CD8-positive, alpha-beta memory T cell (primary cell): ENCODE data around the gene AQP11. TPM values are rescaled to one million over a fixed set of nuclear protein-coding genes. Genes with fewer than 3 reads are reported as not detected.
"Not testable (repeated sequence)": the region's sequence is repeated elsewhere in the genome, so short reads cannot be mapped to it uniquely, and the experiment has no call there.

ENCODE experiments used
- CTCF ChIA-PET: fragments of 350-600 bp; sonication (Branson Sonifier 250); formaldehyde crosslinking; loops from one replicate; lab custom pipeline; 2021; ENCODE audit warnings: antibody characterized with exemption; lab: Charles Lee
- POLR2A ChIA-PET: fragments of 350-600 bp; sonication (Branson Sonifier 250); formaldehyde crosslinking; loops from one replicate; lab custom pipeline; 2021; ENCODE audit warnings: antibody characterized with exemption; lab: Charles Lee
- DNase-seq, 5 donors: peaks; one replicate each; pipeline versions ENCODE4 v3.0.0 to v3.0.0-alpha.2; 2020 to 2022; ENCODE audit warnings: mixed read lengths in 1 of 5
- H3K27ac ChIP-seq: one replicate; pipeline ENCODE4 v1.7.0; 2013; ENCODE audit warnings: low read depth, mild to moderate bottlenecking, low read length, moderate library complexity
- H3K27me3 ChIP-seq: 2 replicates; pipeline ENCODE4 v1.7.0; 2013; ENCODE audit warnings: low read length, mild to moderate bottlenecking; ENCODE audit not compliant: insufficient read depth, poor library complexity, severe bottlenecking
- H3K36me3 ChIP-seq: 2 replicates; pipeline ENCODE4 v1.7.0; 2013; ENCODE audit warnings: mild to moderate bottlenecking, low read length, moderate library complexity; ENCODE audit not compliant: insufficient read depth
- H3K4me1 ChIP-seq: 2 replicates; pipeline ENCODE4 v1.7.0; 2013; ENCODE audit warnings: mild to moderate bottlenecking, low read length, moderate library complexity; ENCODE audit not compliant: insufficient read depth
- H3K4me3 ChIP-seq: 2 replicates; pipeline ENCODE4 v1.7.0; 2013; ENCODE audit warnings: mild to moderate bottlenecking, low read length
- H3K9me3 ChIP-seq: 2 replicates; pipeline ENCODE4 v1.7.0; 2013; ENCODE audit warnings: mild to moderate bottlenecking, low read length
- H3K27ac Mint-ChIP-seq, 8 donors: one replicate each; pipeline ENCODE4 v1.8.0; 2020 to 2021; ENCODE audit warnings: mixed read lengths in 8 of 8, mild to moderate bottlenecking in 6 of 8, inconsistent platforms in 3 of 8, moderate library complexity in 3 of 8
- H3K27me3 Mint-ChIP-seq, 2 donors: one replicate each; pipeline ENCODE4 v1.8.0; 2020 to 2021; ENCODE audit warnings: mixed read lengths in 2 of 2, mild to moderate bottlenecking in 1 of 2, moderate library complexity in 1 of 2
- H3K36me3 Mint-ChIP-seq, 3 donors: one replicate each; pipeline ENCODE4 v1.8.0; 2020 to 2021; ENCODE audit warnings: mixed read lengths in 3 of 3, inconsistent platforms in 1 of 3, mild to moderate bottlenecking in 1 of 3
- H3K4me1 Mint-ChIP-seq, 3 donors: one replicate each; pipeline ENCODE4 v1.8.0; 2020 to 2021; ENCODE audit warnings: mixed read lengths in 3 of 3, inconsistent platforms in 1 of 3, mild to moderate bottlenecking in 1 of 3
- H3K4me3 Mint-ChIP-seq, 7 donors: one replicate each; pipeline ENCODE4 v1.8.0; 2020 to 2021; ENCODE audit warnings: mixed read lengths in 7 of 7, mild to moderate bottlenecking in 6 of 7, moderate library complexity in 4 of 7, inconsistent platforms in 2 of 7
- H3K9me3 Mint-ChIP-seq, 5 donors: one replicate each; pipeline ENCODE4 v1.8.0; 2020 to 2022; ENCODE audit warnings: mixed read lengths in 5 of 5, mild to moderate bottlenecking in 3 of 5, moderate library complexity in 2 of 5, inconsistent platforms in 1 of 5
- polyA plus RNA-seq: library from polyadenylated mRNA; unstranded; fragments of 300-500 nt; fragmentation: Illumina TruSeq; gene quantifications from one replicate; pipeline ENCODE4 v1.2.3, GENCODE V29; 2021
- total RNA-seq, 2 experiments: library from RNA; stranded (reverse); gene quantifications; one replicate each; pipeline ENCODE4 v1.2.3, GENCODE V29; 2021

Gene AQP11
- total RNA-seq, result under 1 TPM; 0.11 to 0.50 TPM
- 1.4 TPM for polyA plus RNA-seq

- Mint-ChIP-seq H3K4me3 (peak within 1 kb of the TSS; percentile 85 to 93 (median 91)), H3K4me1 (peaks cover 15 to 21% (median 19%) of the 10 kb centered on the region in 3 donors), H3K27me3 (peaks cover 15 to 23% of the 10 kb centered on the region in 2 donors), H3K27ac (peak within 1 kb of the TSS in 6 of 8 donors; percentile 31 to 83 (median 54)), H3K36me3 (peaks cover 0 to 5% (median 4%) of the 10 kb centered on the region in 3 donors), H3K9me3 (no peaks in the 10 kb centered on the region)
- peak; percentile 5 to 53 (median 37) for DNase-seq
- CTCF ChIA-PET, result no interaction called here
- Histone ChIP-seq H3K4me3 (peak within 1 kb of the TSS; percentile 83), H3K36me3 (no peaks in the 10 kb centered on the region), H3K27ac (peak within 1 kb of the TSS; percentile 54), H3K27me3 (no peaks in the 10 kb centered on the region), H3K4me1 (peaks cover 16% of the 10 kb centered on the region), H3K9me3 (no peaks in the 10 kb centered on the region)
- POLR2A ChIA-PET, result no interaction called here
These were observed at the start of gene AQP11 for GRCh38 chr11:77589521-77590193. TSS of gene AQP11 (plus strand) at chr11:77589953. CDS start at chr11:77589993, 40 bp downstream.

- no peaks in the 10 kb centered on the region for H3K9me3 Mint-ChIP-seq
- no peaks in the 10 kb centered on the region for H3K4me1 Mint-ChIP-seq
- H3K4me3 Mint-ChIP-seq, result no peak overlapping the region
- H3K36me3 Mint-ChIP-seq, result no peaks in the 10 kb centered on the region
- no peak for DNase-seq
- ChIA-PET CTCF (no interaction called here), POLR2A (no interaction called here)
- H3K4me1 ChIP-seq, result no peaks in the 10 kb centered on the region
- no peak overlapping the region for H3K4me3 ChIP-seq
- H3K27me3 Mint-ChIP-seq, result no peaks in the 10 kb centered on the region
- no peaks in the 10 kb centered on the region for H3K36me3 ChIP-seq
- no peaks in the 10 kb centered on the region for H3K27me3 ChIP-seq
- H3K9me3 ChIP-seq, result no peaks in the 10 kb centered on the region
- peak overlapping the region in 1 of 8 donors; percentile 14 for H3K27ac Mint-ChIP-seq
- H3K27ac ChIP-seq, result no peak overlapping the region
These were observed 47.5 kb upstream of the AQP11 start for GRCh38 chr11:77542296-77542695.

- H3K27ac ChIP-seq, result no peak overlapping the region
- no peaks in the 10 kb centered on the region for H3K36me3 ChIP-seq
- peaks cover 0 to 1% of the 10 kb centered on the region in 2 donors for H3K27me3 Mint-ChIP-seq
- H3K27ac Mint-ChIP-seq, result peak overlapping the region in 1 of 8 donors; percentile 68
- H3K4me1 ChIP-seq, result no peaks in the 10 kb centered on the region
- no peaks in the 10 kb centered on the region for H3K9me3 ChIP-seq
- H3K4me1 Mint-ChIP-seq, result peaks cover 5 to 8% (median 7%) of the 10 kb centered on the region in 3 donors
- H3K4me3 Mint-ChIP-seq, result no peak overlapping the region
- H3K4me3 ChIP-seq, result no peak overlapping the region
- peaks cover 0 to 3% (median 0%) of the 10 kb centered on the region in 5 donors for H3K9me3 Mint-ChIP-seq
- ChIA-PET POLR2A (no interaction called here), CTCF (interaction anchor here (1.0 to 1.4 kb wide), 3 partner anchors 10 to 426 kb away, joined by 3 to 5 read pairs (median 5); no protein-coding TSS in a partner anchor)
- H3K36me3 Mint-ChIP-seq, result no peaks in the 10 kb centered on the region
- no peaks in the 10 kb centered on the region for H3K27me3 ChIP-seq
- no peak for DNase-seq
These were observed 42.5 kb upstream of the AQP11 start for GRCh38 chr11:77547047-77547836.

GRCh38 chr11:77547863-77548551 is 41.7 kb upstream of the AQP11 start:
- DNase-seq, result peak in 2 of 5 donors; percentile 17 to 48
- H3K4me3 Mint-ChIP-seq, result peak overlapping the region in 2 of 7 donors; percentile 0 to 15
- H3K27me3 Mint-ChIP-seq, result peaks cover 0 to 1% of the 10 kb centered on the region in 2 donors
- no peak overlapping the region for H3K27ac Mint-ChIP-seq
- POLR2A ChIA-PET, result no interaction called here
- peaks cover 5 to 8% (median 7%) of the 10 kb centered on the region in 3 donors for H3K4me1 Mint-ChIP-seq
- Histone ChIP-seq H3K4me1 (no peaks in the 10 kb centered on the region), H3K4me3 (no peak overlapping the region), H3K27me3 (no peaks in the 10 kb centered on the region), H3K9me3 (no peaks in the 10 kb centered on the region), H3K27ac (no peak overlapping the region), H3K36me3 (no peaks in the 10 kb centered on the region)
- H3K9me3 Mint-ChIP-seq, result peaks cover 0 to 3% (median 0%) of the 10 kb centered on the region in 5 donors
- no peaks in the 10 kb centered on the region for H3K36me3 Mint-ChIP-seq
- CTCF ChIA-PET, result interaction anchor here (1.0 to 2.0 kb wide), 7 partner anchors 9 to 427 kb away, joined by 3 to 10 read pairs (median 4); partner anchors contain the start of gene MYO7A

GRCh38 chr11:77548552-77549445 is 41.0 kb upstream of the AQP11 start:
- H3K27me3 Mint-ChIP-seq, result peaks cover 0 to 1% of the 10 kb centered on the region in 2 donors
- Histone ChIP-seq H3K27me3 (no peaks in the 10 kb centered on the region), H3K9me3 (no peaks in the 10 kb centered on the region), H3K27ac (no peak overlapping the region), H3K4me3 (no peak overlapping the region), H3K4me1 (no peaks in the 10 kb centered on the region), H3K36me3 (no peaks in the 10 kb centered on the region)
- DNase-seq, result no peak
- peak overlapping the region in 1 of 8 donors; percentile 38 for H3K27ac Mint-ChIP-seq
- ChIA-PET POLR2A (no interaction called here), CTCF (interaction anchor here (1.0 to 2.0 kb wide), 7 partner anchors 8 to 427 kb away, joined by 3 to 10 read pairs (median 4); partner anchors contain the start of gene MYO7A)
- H3K36me3 Mint-ChIP-seq, result no peaks in the 10 kb centered on the region
- H3K4me3 Mint-ChIP-seq, result peak overlapping the region in 1 of 7 donors; percentile 15
- peaks cover 5 to 8% (median 7%) of the 10 kb centered on the region in 3 donors for H3K4me1 Mint-ChIP-seq
- peaks cover 0 to 3% (median 0%) of the 10 kb centered on the region in 5 donors for H3K9me3 Mint-ChIP-seq

- H3K27ac ChIP-seq, CTCF ChIA-PET, H3K4me1 ChIP-seq, H3K9me3 ChIP-seq, H3K27me3 ChIP-seq, H3K27ac Mint-ChIP-seq, H3K36me3 Mint-ChIP-seq, H3K4me3 ChIP-seq, H3K4me1 Mint-ChIP-seq, H3K4me3 Mint-ChIP-seq, DNase-seq, POLR2A ChIA-PET, H3K36me3 ChIP-seq, H3K9me3 Mint-ChIP-seq, H3K27me3 Mint-ChIP-seq: not testable (repeated sequence)
These were observed 38.3 kb upstream of the AQP11 start for GRCh38 chr11:77551426-77551825.

- Mint-ChIP-seq H3K9me3 (no peaks in the 10 kb centered on the region), H3K4me1 (no peaks in the 10 kb centered on the region), H3K27me3 (peaks cover 0 to 2% of the 10 kb centered on the region in 2 donors), H3K4me3 (no peak overlapping the region), H3K27ac (no peak overlapping the region), H3K36me3 (no peaks in the 10 kb centered on the region)
- CTCF ChIA-PET, result interaction anchor here (1.3 kb wide), 1 partner anchor 10 kb away, joined by 5 read pairs; no protein-coding TSS in a partner anchor
- Histone ChIP-seq H3K36me3 (no peaks in the 10 kb centered on the region), H3K4me1 (no peaks in the 10 kb centered on the region), H3K27ac (no peak overlapping the region), H3K9me3 (no peaks in the 10 kb centered on the region), H3K4me3 (no peak overlapping the region), H3K27me3 (no peaks in the 10 kb centered on the region)
- POLR2A ChIA-PET, result no interaction called here
- DNase-seq, result no peak
These were observed 32.2 kb upstream of the AQP11 start for GRCh38 chr11:77557553-77557952.
